C4-2B (cell line): Measurements from ENCODE around the gene HDGFL3.

ENCODE experiments used
- CTCF ChIP-seq: fragments of 450-650 bp; conservative IDR thresholded peaks from 2 replicates; pipeline ENCODE4 v1.5.1; 2017; ENCODE audit warnings: mild to moderate bottlenecking
- ZFX ChIP-seq: fragments of 450-650 bp; IDR thresholded peaks from 2 replicates; pipeline ENCODE4 v1.6.1; 2017

- no peak for TF ChIP-seq CTCF
- no peak for TF ChIP-seq ZFX
Observed at GRCh38 chr15:83199288-83199687, 8.3 kb downstream of the HDGFL3 start.
